Activated gamma-delta T cell treated with anti-CD3 and anti-CD28 coated beads, Interleukin-2, amount 50 U/mL, for 16 hours (primary cell): ENCODE results near the gene DDI2.
"Not testable (repeated sequence)": the region's sequence is repeated elsewhere in the genome, so short reads cannot be mapped to it uniquely, and the experiment has no call there.

Experiments
- DNase-seq: peaks from one replicate; pipeline ENCODE4 v3.0.0-alpha.2; 2020; ENCODE audit warnings: low read depth

Gene DDI2

DNA sequence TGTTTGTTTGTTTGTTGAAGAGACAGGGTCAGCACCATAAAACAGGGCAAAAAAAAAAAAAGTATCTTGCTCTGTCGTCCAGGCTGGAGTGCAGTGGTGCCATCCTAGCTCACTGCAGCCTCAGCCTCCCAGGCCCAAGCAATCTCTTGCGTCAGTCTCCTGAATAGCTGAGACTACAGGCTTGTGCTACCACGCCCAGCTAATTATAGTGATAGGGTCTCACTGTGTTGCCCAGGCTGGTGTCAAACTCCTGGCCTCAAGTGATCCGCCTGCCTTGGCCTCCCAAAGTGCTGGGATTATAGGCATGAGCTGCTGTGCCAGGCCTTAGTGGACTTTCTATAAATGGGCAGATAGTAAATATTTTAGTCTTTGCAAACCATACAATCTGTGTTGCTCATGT, 19.2 kb downstream of the DDI2 start:
- no peak for DNase-seq

DNA sequence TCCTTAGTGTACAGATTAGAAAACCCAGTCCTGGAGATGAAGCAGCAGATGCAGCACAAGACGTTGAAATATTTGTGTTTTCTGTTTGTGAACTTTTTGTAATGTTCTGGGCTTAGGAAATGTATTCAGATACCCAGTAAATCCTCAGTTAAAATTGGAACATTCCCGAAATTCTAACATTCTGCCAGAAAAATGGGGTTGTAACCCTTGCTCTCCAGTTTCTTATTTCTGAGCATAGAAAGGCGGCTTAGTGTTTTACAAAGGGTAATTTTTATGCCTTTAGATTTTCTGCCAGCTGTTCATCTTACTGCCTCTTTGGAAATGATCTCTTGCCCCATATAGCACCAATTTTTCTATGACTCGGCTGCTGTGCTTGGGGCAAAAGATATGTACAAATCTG, 20.6 kb downstream of the DDI2 start:
- DNase-seq: no peak

DNA sequence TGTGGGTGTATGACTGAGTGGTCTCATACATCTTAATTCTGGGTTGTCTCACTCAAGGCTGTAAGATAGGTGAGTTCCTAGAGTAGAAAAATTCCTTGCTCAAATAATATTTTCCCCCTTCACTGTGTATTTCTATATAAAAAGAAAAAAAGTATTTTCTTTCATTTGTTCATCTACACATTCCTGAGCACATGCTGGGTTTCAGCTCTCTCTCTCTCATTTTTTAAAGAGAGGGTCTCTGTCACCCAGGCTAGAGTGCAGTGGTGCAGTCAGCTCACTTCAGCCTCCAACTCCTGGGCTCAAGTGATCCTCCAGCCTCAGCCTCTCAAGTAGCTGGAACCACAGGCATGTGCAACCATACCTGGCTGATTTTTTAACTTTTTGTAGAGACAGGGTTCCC, 22.0 kb downstream of the DDI2 start:
- DNase-seq: no peak

DNA sequence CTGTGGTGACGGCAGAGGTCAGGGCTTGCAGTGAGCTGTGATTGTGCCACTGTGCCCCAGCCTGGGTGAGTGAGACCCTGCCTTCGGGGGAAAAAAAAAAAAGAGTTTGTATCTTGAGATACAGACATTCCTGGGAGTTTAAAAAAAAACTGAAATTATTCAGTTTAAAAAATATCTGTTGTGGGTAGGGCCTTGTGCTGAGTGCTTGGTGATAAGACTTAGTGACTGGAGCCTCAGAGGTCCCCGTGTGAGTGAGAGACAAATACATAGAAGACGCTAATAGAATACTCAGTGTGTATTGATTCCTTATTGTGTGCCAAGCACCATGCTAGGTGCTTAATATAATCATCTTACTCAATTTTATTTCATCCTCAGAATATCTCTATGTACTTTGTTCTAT, 22.7 kb downstream of the DDI2 start:
- DNase-seq: no peak

DNA sequence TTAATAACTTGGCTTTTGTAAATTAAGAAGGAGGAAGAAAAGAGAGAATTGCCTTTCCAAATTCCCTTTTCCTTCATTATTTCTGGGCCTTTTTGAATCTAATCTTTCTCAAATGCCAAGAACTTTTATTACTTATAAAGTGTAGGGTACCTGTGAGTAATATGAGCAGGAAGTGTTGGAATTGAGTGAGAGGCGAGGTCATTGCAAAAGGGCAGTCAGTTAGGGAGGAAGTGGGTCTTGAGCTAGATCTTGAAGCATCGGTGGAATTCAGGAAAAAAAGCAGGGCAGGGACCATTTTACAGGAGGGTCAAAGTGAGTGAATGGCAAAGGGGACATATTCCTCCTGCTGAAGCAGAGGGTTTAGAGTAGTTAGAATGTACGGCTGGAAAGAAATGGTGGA, 23.4 kb downstream of the DDI2 start:
- DNase-seq: no peak

DNA sequence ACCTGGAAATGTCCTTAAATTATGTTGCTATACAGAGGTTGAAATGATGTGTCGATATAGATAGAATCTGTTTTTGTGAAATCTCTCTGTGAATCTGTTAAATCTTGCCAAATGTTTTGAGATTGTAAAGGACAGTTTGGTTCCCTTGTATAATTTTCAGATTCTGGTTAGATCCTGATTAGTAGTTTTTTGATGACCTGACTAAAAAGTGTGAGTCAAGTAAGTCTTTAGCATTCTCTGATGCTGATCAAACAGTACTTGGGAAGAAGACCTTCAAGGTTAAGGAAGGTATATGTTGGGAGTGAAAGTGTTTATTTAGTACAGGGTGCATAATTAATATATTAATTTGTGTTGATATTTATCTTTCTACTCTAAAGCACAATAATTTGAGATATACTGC, 32.7 kb downstream of the DDI2 start:
- no peak for DNase-seq

DNA sequence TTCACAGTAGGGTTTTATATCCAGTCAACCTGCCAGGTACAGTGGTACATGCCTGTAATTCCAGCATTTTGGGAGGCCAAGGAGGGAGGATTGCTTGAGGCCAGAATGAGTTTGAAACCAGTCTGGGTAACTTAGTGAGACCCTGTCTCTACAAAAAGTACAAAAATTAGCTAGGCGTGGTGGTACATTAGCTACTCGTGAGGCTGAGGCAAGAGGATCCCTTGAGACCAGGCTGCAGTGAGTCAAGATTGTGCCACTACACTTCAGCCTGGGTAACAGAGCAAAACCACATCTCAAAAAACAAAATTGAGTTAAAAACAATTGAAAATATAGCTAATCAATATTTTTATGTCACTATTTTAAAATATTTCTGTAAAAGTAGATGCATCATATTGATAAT, 33.2 kb downstream of the DDI2 start:
- no peak for DNase-seq

DNA sequence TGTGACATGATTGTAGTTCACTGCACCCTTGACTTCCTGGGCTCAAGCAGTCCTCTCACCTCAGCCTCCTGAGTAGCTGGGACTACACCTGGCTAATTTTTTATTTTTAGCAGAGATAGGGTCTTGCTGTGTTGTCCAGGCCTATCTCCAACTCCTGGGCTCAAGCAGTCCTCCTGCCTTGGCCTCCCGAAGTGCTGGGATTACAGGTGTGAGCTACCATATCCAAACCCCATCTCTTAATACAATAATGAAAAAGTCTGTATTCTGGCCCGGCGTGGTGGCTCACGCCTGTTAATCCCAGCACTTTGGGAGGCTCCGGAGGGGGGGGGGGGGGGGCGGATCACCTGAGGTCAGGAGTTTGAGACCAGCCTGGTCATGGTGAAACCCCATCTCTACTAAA, 34.9 kb downstream of the DDI2 start:
- DNase-seq: not testable (repeated sequence)

DNA sequence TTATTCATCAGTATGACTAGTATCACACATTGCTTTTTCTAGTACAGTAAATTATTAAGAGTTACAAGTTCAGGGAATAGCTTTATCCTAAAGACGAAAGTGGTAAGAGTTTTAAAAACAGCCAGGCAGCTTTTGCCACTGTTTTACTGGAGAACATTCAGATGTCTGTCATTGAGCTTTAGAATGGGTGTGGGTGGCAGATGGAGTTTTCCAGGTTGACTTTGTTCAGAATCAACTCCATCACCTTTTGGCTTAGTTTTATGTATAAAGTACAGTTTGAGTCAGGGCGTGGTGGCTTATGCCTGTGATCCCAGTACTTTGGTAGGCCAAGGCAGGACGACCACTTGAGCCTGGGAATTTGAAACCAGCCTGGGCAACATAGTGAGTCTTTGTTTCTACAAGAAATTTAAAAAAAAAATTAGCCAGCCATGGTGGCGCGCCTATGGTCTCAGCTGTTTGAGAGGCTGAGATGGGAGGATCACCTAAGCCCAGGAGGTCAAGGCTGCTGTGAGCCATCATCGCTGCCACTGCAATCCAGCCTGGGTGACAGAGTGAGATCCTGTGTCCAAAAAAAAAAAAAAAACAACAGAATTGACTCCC, 36.9 kb downstream of the DDI2 start:
- DNase-seq: no peak

DNA sequence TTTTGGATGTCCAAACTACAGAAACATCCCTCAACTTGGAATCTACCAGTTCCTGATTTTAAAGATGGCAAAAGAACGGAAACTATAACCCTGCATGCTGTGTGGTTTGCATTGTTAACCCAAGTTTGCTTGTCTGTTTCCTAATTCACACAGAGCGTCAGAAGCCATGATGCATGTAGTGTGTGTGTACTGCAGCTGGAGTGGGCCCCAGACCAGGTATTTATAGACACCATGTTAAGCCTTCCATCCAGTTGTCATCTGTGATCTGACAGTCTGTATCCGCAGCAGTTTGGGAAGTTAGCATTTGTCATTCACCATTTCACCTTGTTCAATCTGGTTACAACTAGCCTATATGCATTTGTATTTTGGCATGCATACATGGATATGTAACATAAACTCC, 39.2 kb downstream of the DDI2 start:
- no peak for DNase-seq

DNA sequence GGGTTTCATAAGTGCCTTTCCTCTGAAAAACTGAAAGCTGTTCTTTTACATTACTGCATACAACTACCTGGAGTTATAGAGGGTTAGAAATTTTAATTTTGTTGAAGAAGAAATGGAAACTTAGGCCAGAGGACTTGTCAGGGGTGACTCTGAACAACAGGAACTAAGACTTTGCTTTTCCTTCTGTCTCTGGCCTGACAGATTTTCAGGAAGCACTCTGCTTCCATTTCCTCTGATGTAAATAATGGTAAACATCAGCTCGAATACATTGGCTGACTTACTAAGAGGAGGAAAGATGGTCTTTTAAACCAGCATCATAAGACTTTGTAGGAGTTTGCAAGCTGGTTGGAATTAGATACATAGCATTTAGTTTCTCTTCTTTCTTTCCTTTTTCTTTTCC, 39.8 kb downstream of the DDI2 start:
- DNase-seq: no peak

DNA sequence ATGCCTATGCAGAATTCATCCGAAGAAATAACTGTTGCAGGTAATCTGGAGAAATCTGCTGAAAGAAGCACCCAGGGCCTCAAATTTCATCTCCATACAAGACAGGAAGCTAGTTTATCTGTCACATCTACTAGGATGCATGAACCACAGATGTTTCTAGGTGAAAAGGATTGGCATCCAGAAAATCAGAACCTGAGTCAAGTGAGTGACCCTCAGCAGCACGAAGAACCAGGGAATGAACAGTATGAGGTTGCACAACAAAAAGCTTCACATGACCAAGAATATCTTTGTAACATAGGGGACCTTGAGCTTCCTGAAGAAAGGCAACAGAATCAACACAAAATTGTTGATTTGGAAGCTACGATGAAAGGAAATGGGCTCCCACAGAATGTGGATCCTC, 42.9 kb downstream of the DDI2 start:
- no peak for DNase-seq

DNA sequence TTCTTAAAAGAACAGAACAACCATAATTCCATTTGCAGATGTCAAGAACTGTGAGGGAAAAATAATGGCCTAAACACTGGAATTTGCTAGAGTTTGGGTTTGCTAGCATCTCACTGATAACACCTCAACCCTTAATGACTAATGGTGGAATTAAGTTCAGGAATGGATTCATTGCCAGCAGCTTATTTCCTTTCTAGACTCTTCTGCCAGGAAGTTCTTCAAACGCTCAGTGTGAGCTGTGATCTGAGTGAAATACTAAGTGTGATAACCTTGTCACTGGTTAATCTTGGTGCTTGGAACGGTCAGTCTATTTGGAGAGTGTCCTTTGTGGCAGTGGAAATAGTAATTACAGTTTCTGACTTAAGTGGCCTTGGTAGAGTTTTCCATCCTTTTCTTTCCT, 45.2 kb downstream of the DDI2 start:
- DNase-seq: no peak

DNA sequence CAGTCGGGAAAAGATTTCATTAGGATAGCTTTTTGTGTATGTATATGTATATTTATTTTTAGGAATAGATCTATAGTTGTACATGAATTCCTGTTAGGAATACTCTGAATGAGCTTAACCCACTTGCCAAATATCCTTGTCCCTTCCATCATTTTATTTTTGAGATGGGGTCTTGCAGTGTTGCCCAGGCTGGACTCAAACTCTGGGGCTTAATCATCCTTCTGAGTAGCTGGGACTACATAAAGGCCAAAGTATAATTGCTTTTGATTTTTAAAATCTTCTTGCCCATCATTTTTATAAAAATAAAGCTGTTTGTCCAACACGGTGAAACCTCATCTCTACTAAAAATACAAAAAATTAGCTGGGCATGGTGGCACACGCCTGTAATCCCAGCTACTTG, 46.7 kb downstream of the DDI2 start:
- no peak for DNase-seq

DNA sequence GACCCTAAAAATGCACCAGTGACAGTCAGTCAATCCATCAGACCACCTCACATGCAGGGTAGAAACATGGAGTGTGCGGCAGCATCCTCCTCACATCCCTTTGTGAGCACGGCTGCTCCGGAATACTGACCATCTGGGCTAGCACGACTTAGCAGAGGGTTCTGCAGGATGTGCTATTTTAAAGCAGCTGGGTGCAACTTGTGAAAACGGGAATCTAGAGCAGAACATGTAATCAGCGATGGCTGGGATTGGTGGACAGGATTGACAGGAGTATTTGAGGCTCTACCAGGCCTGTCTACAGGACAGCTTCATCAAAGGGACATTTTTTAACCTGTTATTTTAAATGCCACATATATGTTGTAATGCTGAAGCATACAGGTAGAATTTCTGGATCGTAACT, 50.1 kb downstream of the DDI2 start:
- DNase-seq: no peak

DNA sequence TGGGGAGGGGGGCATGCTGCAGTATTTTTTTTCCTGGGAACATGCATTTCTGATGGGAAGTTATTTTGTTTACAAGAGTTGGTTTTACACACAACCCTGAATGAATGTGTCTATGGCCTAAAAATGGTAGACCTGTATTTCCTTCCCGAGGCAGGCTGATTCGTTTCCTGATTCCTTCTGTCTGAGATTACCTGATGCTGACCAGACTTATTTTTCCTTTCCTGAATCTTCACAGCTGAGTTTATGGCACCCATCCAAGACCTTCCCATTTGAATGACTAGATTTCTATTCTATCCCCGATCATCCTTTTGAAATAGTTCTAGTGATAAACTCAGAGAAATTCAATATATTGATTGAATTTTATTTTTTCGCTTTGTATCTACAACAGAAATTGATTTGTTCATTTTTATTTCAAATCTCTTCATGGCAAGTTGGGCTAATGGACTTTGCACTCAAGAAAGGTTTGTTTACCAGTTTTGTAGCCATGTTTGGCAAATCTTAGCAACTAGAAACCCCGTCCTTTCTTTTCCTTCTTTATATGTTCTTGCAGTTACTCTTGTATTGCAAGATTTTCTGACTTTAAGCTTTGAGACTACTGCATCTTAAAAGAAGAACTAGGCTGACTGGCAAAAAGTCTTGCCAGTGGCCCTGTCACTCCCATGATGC, 51.0 kb downstream of the DDI2 start:
- DNase-seq: no peak

DNA sequence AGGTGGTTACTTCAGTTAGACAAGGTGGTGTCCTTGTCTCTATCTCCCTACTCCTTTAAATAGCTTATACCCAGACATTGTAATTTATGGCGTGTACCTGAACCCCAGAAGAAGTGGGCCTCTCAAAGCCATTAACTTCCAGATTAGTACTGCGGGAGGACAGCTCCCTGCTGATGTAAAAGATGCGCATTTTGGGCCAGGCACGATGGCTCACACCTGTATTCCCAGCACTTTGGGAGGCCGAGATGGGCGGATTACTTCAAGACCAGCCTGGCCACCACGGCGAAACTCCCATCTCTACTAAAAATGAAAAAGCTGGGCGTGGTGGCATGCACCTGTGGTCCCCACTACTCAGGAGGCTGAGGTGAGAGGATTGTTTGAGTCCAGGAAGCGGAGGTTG, 51.8 kb downstream of the DDI2 start:
- no peak for DNase-seq

DNA sequence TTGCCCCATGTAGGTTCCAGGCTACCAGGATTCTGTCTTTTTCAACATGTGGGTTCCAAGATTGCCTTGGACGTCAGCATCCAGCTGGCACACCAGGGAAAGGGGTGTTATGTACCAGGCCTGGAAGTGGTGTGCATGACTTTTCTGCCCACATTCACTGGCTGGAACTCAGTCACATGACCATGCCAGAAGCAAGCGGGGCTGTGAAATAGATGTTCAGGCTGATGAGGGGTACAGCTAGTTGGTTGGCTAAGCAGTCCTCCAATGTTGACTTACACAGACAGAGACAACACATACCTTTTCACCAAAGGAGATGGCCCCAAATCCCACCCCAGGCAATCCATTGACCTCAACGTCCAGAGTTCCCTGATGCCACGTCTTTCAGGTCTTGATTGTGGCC, 52.6 kb downstream of the DDI2 start:
- no peak for DNase-seq

DNA sequence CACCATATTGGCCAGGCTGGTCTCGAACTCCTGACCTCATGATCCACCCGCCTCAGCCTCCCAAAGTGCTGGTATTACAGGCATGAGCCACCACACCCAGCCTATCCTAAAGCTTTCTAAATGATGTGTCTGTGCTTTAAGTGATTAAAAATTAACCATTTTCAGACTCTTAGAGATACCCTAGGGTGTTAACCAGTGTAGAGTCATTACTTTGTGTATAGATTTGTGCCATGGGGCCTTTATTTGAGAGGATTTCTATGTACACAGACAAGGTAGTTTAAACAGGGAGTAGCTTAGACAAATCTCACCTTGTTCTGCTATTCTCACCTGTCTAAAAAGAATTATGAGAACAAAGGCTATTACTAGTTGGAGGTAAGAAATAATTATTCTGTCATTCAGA, 54.2 kb downstream of the DDI2 start:
- no peak for DNase-seq

DNA sequence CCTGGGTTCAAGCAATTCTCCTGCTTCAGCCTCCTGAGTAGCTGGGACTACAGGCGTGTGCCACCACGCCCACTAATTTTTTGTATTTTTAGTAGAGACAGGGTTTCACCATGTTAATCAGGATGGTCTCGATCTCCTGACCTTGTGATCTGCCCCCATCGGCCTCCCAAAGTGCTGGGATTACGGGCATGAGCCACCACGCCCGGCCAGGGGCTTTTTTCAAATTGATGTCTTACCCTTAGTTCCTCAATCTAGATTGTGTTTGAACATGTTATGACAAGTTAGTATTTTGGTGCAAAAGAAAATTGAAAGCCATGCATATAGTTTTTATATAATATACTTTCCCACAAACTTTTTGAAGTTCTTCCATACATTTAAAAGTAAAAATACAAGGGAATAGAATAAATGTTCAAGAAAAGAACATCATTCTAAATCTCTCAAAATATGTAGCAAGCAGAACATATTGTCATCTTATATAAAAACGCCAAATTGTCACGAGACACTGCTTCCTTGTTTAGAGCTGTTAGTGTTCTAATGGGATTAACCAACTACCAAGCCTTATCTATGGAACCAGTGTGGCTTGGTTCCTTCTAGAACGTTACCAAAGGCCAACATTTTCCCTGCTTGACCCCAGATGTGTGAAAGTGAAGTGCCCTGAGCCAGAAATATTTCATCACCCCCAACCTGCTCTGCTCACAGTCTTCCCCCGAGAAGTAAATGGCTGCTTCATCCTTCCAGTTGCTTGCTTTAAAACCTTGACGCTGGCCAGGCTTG, 57.3 kb downstream of the DDI2 start:
- DNase-seq: no peak

DNA sequence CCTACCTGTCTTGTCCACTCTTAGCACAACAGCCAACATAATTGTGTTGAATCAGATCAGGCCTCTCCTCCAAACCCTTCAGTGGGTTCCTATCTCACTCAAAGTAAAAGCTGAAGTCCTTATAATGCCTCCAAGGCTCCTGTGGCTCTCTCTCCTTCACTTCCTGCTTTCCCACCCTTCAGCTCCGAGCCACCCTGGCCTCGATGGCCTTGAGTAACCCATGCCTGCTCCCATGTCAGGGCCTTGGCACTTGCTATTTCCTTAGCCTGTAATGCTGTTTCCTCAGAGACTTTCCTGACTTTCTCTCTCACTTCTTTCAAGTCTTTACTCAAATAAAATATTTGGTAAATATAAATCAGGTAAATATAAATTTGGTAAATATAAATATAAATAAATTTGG, 58.8 kb downstream of the DDI2 start:
- no peak for DNase-seq

DNA sequence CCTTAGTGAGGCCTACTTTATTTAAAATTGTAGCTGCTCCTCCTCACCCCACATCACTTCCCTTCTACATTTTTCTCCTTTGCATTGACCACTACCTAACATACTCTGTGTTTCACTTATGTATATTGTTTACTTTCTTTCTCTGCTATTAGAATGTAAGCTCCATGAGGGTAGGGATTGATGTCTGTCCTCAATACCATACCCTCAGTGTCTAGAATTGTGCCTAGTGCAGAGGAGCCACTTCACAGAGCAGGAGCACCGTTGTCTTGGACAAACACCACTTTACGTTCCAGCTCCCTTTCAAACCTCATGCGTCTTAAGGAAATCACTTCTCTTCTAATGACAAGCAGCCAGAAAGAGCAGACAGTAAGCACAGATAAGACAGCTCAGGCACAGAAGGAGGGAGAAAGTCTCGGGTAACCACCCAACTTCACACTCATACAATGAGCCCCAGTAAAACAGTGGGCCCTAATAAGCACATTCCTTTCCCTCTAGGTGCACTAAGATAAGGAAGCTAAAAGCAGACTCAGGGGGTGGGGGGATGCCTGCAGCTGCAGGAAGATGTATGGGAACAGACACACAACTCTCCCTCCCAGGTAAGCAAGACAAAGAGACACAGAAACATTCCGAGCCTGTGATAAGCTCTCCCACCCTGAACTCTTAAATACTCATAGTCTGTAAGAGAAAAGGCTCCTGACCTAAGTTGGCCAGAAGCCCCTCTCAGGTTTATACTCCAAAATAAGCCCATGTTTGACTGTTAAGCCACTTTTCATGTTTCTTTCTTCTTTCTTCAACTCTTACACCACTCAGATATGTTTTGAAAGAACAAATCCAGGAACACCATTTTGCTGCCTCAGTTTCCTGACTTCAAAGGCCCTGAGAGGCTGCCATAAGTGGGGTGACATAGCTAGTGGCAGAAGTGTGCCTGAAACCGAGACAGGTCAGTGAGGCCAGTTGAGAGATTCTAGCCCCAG, 59.7 kb downstream of the DDI2 start:
- no peak for DNase-seq

DNA sequence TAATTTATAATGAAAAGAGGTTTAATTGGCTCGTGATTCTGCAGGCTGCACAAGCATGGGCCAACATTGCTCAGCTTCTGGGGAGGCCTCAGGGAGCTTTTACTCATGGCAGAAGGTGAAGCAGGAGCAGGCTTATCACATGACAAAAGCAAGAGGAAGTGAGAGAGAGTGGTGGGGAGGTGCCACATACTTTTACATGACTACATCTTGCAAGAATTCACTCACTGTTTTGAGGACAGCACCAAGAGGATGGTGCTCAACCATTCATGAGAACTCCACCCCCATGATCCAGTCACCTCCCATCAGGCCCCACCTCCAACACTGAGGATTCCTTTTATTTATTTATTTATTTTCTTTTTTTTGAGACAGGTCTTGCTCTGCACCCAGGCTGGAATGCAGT, 61.3 kb downstream of the DDI2 start:
- DNase-seq: no peak
